ENCODE data around the gene C3.
"Not testable (repeated sequence)": the region's sequence is repeated elsewhere in the genome, so short reads cannot be mapped to it uniquely, and the experiment has no call there.

Gene C3

GRCh38 chr19:6713773-6714692, 6.4 kb downstream of the C3 start:
- no peak for DNase-seq (ENCODE audit: low read depth in 2 of 2)

GRCh38 chr19:6712692-6713670, 7.5 kb downstream of the C3 start:
- DNase-seq (ENCODE audit: low read depth in 2 of 2): no peak

GRCh38 chr19:6712231-6712630, 8.2 kb downstream of the C3 start:
- DNase-seq (ENCODE audit: low read depth in 2 of 2): no peak

GRCh38 chr19:6711605-6712004, 8.8 kb downstream of the C3 start:
- DNase-seq (ENCODE audit: low read depth in 2 of 2): no peak

GRCh38 chr19:6711078-6711361, 9.4 kb downstream of the C3 start:
- DNase-seq (ENCODE audit: low read depth in 2 of 2): no peak

GRCh38 chr19:6710273-6711077, 10.0 kb downstream of the C3 start:
- DNase-seq (ENCODE audit: low read depth in 2 of 2): no peak

GRCh38 chr19:6709549-6709948, 10.9 kb downstream of the C3 start:
- DNase-seq (ENCODE audit: low read depth in 2 of 2): no peak

- not testable (repeated sequence) for DNase-seq (ENCODE audit: low read depth in 2 of 2)
Measured at GRCh38 chr19:6708913-6709312, 11.5 kb downstream of the C3 start.

GRCh38 chr19:6708346-6708745, 12.1 kb downstream of the C3 start:
- DNase-seq (ENCODE audit: low read depth in 2 of 2): no peak

GRCh38 chr19:6707658-6708018, 12.8 kb downstream of the C3 start:
- no peak for DNase-seq (ENCODE audit: low read depth in 2 of 2)

GRCh38 chr19:6707011-6707657, 13.3 kb downstream of the C3 start:
- no peak for DNase-seq (ENCODE audit: low read depth in 2 of 2)

GRCh38 chr19:6706633-6706958, 13.9 kb downstream of the C3 start:
- no peak for DNase-seq (ENCODE audit: low read depth in 2 of 2)

- no peak for DNase-seq (ENCODE audit: low read depth in 2 of 2)
Measured at GRCh38 chr19:6705931-6706632, 14.4 kb downstream of the C3 start.

- DNase-seq (ENCODE audit: low read depth in 2 of 2): no peak
Measured at GRCh38 chr19:6700586-6701316, 19.7 kb downstream of the C3 start.

GRCh38 chr19:6699935-6700334, 20.5 kb downstream of the C3 start:
- no peak for DNase-seq (ENCODE audit: low read depth in 2 of 2)

GRCh38 chr19:6697291-6697690, 23.2 kb downstream of the C3 start:
- DNase-seq (ENCODE audit: low read depth in 2 of 2): no peak

- DNase-seq (ENCODE audit: low read depth in 2 of 2): no peak
Measured at GRCh38 chr19:6696239-6696820, 24.1 kb downstream of the C3 start.

GRCh38 chr19:6694147-6694815, 26.2 kb downstream of the C3 start:
- no peak for DNase-seq (ENCODE audit: low read depth in 2 of 2)

GRCh38 chr19:6693681-6694080, 26.8 kb downstream of the C3 start:
- DNase-seq (ENCODE audit: low read depth in 2 of 2): no peak

Data from stimulated activated CD4-positive, alpha-beta T cell treated with anti-CD3 and anti-CD28 coated beads, Interleukin-1b, Interleukin-23, amount 100 ng/mL, for 4 hours (primary cell).